ENCODE data around the gene ERGIC1. TPM values are rescaled to one million over a fixed set of nuclear protein-coding genes. Genes with fewer than 3 reads are reported as not detected.
A peak's percentile ranks its signal among the peaks of the same experiment; 100 is the strongest.
"Not testable (repeated sequence)": the region's sequence is repeated elsewhere in the genome, so short reads cannot be mapped to it uniquely, and the experiment has no call there.

ERGIC1 gene
- total RNA-seq, 2 experiments from 2014 or later, result 43.4 to 45.0 TPM

DNA sequence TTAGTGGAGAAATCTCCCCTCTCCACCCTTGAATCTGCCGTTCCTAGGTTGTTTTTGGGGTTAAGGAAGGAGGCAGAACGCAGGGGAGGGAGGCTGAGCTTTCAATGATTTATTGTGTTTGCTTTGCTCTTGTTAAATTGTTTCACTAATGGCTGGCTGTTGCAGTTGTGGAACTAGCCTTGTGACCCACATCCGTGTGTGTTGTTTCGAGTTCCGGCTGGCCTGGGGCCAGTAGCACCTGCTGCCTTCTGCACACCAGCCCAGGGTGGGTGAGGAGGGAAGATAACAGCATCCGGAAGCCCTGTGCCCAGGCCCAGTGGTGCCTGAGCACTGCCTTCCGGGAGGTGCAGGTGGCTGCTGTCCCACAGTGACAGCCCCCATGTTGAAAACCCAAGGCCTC, 3.6 kb downstream of the ERGIC1 start:
- Mint-ChIP-seq H3K4me3 (peak overlapping the region; percentile 54), H3K9me3 (no peaks in the 10 kb centered on the region), H3K27ac (peak overlapping the region; percentile 93), H3K36me3 (ENCODE audit: low read depth) (peaks cover 11% of the 10 kb centered on the region), H3K4me1 (peaks cover 38% of the 10 kb centered on the region), H3K27me3 (no peaks in the 10 kb centered on the region)
- ChIA-PET POLR2A (interaction anchor here (0.6 kb wide), 1 partner anchor 32 kb away, joined by 3 read pairs; no protein-coding TSS in a partner anchor), CTCF (interaction anchor here (1.7 to 4.3 kb wide), 2 partner anchors 66 to 122 kb away, joined by 5 to 16 read pairs; partner anchors contain the start of genes DUSP1 and RPL26L1)
- DNase-seq, result peak; percentile 57

DNA sequence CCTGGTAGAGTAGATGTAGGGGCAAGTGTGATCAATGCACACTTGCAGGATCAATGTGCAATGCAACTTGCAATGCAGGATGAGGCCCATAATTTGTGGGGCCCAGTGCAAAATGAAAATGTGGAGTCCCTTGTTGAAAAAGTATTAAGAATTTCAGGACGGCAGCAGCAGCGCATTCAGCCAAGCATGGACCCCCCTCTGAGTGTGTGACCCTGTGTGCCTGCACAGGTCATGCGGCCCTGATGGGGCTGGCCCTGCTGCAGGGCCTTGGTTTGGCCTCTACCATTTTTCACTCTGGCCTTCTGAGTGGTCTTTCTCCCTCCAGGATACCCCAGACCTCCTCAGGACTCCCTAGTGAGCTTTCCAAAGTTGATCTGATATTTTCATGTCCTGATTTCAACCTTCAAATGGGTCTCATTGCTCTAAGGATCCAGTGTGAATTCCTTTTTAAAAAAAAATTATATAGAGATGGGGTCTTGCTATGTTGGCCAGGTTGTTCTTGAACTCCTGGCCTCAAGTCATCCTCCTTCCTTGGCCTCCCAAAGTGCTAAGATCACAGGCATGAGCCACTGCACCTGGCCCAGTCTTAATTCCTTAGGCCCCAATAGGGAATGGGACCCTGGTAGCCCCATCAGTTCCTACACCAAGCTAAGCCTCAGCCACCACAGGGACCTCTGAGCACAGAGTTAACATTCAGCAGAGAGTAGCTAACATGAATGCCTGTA, 4.3 kb downstream of the ERGIC1 start:
- no peak for DNase-seq
- ChIA-PET CTCF (interaction anchor here (0.7 to 1.7 kb wide), 4 partner anchors 7 to 121 kb away, joined by 3 to 5 read pairs (median 4); partner anchors contain the start of gene RPL26L1), POLR2A (no interaction called here)
- H3K27me3 Mint-ChIP-seq, result no peaks in the 10 kb centered on the region
- no peaks in the 10 kb centered on the region for H3K9me3 Mint-ChIP-seq
- H3K4me1 Mint-ChIP-seq, result peaks cover 34% of the 10 kb centered on the region
- H3K36me3 Mint-ChIP-seq (ENCODE audit: low read depth), result peaks cover 13% of the 10 kb centered on the region
- H3K27ac Mint-ChIP-seq, result peak overlapping the region; percentile 93
- H3K4me3 Mint-ChIP-seq, result no peak overlapping the region

DNA sequence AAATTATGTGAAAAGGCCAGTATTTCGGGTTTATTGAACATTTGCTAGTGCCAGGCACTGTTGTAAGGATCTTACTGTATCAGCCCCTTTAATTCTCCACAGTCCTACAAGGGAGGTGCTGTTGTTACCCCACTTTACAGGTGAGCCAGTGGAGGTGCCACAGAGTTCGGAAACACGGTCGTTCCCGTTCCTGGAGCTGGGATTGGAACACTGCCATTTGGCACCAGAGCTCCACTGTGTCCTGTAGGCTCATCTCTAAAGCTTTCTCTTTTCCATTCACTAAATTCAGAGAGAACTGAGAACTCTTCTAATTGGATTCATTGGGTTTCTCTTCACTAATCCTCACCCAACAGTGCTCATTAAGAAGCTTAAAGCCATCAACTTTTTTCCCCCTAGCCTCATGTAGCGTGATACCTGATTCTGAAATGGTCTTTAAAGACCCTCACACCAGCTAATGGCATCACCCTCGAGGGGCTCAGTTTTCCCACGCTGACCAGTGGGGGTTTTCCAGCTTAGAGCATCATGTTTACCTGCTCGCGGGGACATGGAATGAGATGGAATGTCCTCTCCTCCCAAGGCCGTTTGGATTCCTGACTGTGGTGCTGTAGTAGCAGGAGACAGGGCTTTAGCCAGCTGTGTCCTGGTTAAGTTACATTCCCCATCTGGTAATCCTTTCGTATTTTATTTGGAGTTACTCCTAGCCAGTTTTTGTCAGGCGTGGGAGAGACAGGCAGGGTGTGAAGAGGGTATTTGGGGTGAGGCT, 5.8 kb downstream of the ERGIC1 start:
- Mint-ChIP-seq H3K4me3 (no peak overlapping the region), H3K9me3 (no peaks in the 10 kb centered on the region), H3K4me1 (peaks cover 32% of the 10 kb centered on the region), H3K27me3 (no peaks in the 10 kb centered on the region), H3K27ac (no peak overlapping the region), H3K36me3 (ENCODE audit: low read depth) (peaks cover 14% of the 10 kb centered on the region)
- POLR2A ChIA-PET, result no interaction called here
- CTCF ChIA-PET, result interaction anchor here (0.6 to 1.7 kb wide), 3 partner anchors 9 to 1995 kb away, joined by 3 read pairs; no protein-coding TSS in a partner anchor
- no peak for DNase-seq

DNA sequence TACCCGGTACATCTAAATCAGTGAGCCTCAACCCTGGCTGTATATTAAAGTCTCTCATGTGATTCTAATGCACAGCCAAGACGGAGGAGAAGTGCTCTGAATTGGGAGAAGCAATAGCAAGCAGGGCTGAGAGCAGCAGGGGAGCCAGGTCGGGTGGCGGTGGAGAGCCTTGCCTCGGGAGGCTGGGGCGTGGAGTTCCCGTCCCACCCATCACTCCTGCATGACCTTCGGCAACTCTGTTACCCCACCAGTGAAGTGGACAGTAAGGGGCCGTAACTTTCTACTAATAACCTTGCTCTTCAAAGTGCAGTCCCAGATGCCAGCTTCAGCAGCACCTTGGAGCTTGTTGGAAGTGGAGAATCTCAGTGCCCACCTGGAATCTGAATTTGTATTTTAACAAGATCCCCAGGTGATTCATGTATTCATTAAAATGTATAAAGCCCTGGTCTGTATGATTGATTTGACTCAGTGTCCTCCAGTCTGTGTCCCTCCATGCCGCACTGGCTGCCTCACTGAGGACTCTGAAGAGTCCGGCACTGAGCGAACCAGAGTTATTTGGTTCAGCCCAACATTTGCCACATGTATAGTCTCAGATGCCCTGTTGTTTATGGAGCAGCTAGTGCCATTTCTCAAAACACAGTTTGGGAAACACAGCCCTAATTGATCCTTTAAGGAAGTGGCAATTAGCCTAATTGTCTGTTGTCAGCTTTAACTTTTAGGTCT, 6.5 kb downstream of the ERGIC1 start:
- peaks cover 26% of the 10 kb centered on the region for H3K4me1 Mint-ChIP-seq
- no peak overlapping the region for H3K27ac Mint-ChIP-seq
- DNase-seq, result no peak
- peaks cover 14% of the 10 kb centered on the region for H3K36me3 Mint-ChIP-seq (ENCODE audit: low read depth)
- H3K27me3 Mint-ChIP-seq, result no peaks in the 10 kb centered on the region
- CTCF ChIA-PET, result interaction anchor here (1.1 to 1.7 kb wide), 2 partner anchors 10 to 49 kb away, joined by 3 read pairs; no protein-coding TSS in a partner anchor
- H3K4me3 Mint-ChIP-seq, result no peak overlapping the region
- POLR2A ChIA-PET, result no interaction called here
- no peaks in the 10 kb centered on the region for H3K9me3 Mint-ChIP-seq

DNA sequence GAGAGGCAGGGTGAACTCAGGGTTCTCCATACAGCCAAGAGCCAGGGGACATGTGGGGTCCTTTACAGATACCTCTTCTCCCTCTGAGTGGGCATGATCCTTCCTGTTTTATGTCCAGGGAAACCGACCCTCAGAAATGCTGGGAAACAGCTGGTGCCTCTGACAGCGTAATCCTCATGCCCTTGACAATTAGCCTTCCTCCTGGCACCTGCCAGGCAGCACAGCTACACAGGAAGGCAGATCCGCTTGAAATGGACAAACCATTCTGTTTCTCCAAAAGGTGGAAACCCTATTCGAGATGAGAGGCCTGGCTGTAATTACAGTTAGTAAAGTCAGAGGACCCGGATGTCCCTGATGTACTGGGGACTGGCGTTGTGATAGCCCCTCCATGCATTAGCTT, 7.2 kb downstream of the ERGIC1 start:
- CTCF ChIA-PET, result interaction anchor here (1.1 kb wide), 1 partner anchor 50 kb away, joined by 3 read pairs; no protein-coding TSS in a partner anchor

DNA sequence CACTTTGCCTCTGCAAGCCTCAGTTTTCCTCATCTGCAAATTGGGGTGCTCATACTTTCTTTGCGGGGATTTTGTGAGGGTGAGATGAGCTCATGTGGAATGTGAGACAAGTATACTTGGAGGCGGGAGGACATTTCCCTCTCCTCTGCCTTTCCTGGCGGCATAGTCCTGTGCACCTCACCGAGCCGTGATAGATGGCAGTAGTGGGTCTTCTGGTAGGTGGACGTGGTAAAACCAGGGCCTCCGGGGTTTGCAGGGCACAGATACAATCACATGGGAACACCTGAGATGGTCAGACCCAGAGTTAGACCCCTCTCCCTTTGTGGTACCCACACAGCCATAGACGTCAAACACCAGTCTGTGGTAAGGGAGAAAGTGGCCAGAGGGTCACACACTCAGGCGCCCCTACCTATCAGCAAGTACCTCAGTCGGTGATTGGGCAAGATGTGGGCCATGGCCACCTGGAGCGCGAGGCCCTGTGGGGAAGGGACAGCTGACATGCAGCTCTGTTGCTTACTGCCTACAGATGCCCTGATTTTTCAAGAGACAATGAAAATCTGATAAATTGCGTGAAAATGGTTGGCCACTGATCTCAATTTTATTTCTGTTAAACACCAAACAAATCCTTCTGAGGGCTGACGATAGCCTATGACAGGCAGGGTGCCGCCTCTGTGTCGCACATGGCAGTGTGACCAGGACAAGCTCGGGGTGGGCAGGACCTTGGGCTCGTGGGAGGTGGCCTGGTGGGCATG, 9.9 kb downstream of the ERGIC1 start:
- no peak for DNase-seq
- peaks cover 2% of the 10 kb centered on the region for H3K4me1 Mint-ChIP-seq
- H3K4me3 Mint-ChIP-seq, result no peak overlapping the region
- ChIA-PET CTCF (interaction anchor here (0.6 kb wide), 1 partner anchor 38 kb away, joined by 3 read pairs; no protein-coding TSS in a partner anchor), POLR2A (no interaction called here)
- no peaks in the 10 kb centered on the region for H3K27me3 Mint-ChIP-seq
- H3K36me3 Mint-ChIP-seq (ENCODE audit: low read depth), result peaks cover 3% of the 10 kb centered on the region
- H3K9me3 Mint-ChIP-seq, result no peaks in the 10 kb centered on the region
- no peak overlapping the region for H3K27ac Mint-ChIP-seq

More for the DNA sequence above, 7.2 kb downstream of the ERGIC1 start:
- no peak overlapping the region for H3K27ac Mint-ChIP-seq
- peaks cover 21% of the 10 kb centered on the region for H3K4me1 Mint-ChIP-seq
- H3K9me3 Mint-ChIP-seq, result no peaks in the 10 kb centered on the region
- DNase-seq, result no peak
- POLR2A ChIA-PET, result interaction anchor here (0.5 kb wide), 1 partner anchor 64 kb away, joined by 4 read pairs; no protein-coding TSS in a partner anchor
- peaks cover 10% of the 10 kb centered on the region for H3K36me3 Mint-ChIP-seq (ENCODE audit: low read depth)
- H3K27me3 Mint-ChIP-seq, result no peaks in the 10 kb centered on the region
- no peak overlapping the region for H3K4me3 Mint-ChIP-seq

GRCh38 chr5:172844577-172844838, 10.5 kb downstream of the ERGIC1 start:
- no peak for DNase-seq
- ChIA-PET CTCF (interaction anchor here (0.6 kb wide), 1 partner anchor 38 kb away, joined by 3 read pairs; no protein-coding TSS in a partner anchor), POLR2A (no interaction called here)
- Mint-ChIP-seq H3K4me1 (peaks cover 6% of the 10 kb centered on the region), H3K27me3 (no peaks in the 10 kb centered on the region), H3K9me3 (no peaks in the 10 kb centered on the region), H3K4me3 (no peak overlapping the region), H3K36me3 (ENCODE audit: low read depth) (peaks cover 3% of the 10 kb centered on the region), H3K27ac (no peak overlapping the region)

- Mint-ChIP-seq H3K27ac (no peak overlapping the region), H3K36me3 (ENCODE audit: low read depth) (peaks cover 3% of the 10 kb centered on the region), H3K4me1 (peaks cover 12% of the 10 kb centered on the region), H3K9me3 (no peaks in the 10 kb centered on the region), H3K27me3 (no peaks in the 10 kb centered on the region), H3K4me3 (no peak overlapping the region)
- DNase-seq, result no peak
- ChIA-PET CTCF (interaction anchor here (0.6 kb wide), 1 partner anchor 62 kb away, joined by 3 read pairs; no protein-coding TSS in a partner anchor), POLR2A (no interaction called here)
Measured at GRCh38 chr5:172845154-172845553, 11.1 kb downstream of the ERGIC1 start.

DNA sequence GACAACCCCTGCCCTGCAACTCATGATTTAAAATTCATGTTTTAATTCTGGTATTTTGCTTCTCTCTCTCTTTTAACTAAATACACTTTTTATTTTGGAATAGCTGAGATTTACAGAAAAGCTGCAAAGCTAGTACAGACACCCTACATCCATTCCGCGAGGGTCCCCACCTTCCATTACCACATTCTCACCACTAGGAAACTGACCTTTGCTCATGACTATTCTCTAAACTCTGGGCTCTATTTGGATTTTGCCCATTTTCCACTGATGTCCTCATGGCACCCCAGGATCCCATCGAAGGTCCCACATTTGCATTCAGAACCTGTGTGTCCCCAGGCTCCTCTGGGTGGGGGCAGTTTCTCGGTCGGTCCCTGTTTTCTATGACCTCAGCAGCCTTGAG, 11.5 kb downstream of the ERGIC1 start:
- ChIA-PET POLR2A (no interaction called here), CTCF (interaction anchor here (0.6 kb wide), 1 partner anchor 62 kb away, joined by 3 read pairs; no protein-coding TSS in a partner anchor)
- Mint-ChIP-seq H3K4me3 (no peak overlapping the region), H3K9me3 (no peaks in the 10 kb centered on the region), H3K27me3 (no peaks in the 10 kb centered on the region), H3K36me3 (ENCODE audit: low read depth) (peaks cover 3% of the 10 kb centered on the region), H3K4me1 (peaks cover 12% of the 10 kb centered on the region), H3K27ac (no peak overlapping the region)
- no peak for DNase-seq

- Mint-ChIP-seq H3K9me3 (no peaks in the 10 kb centered on the region), H3K4me1 (peaks cover 12% of the 10 kb centered on the region), H3K27ac (no peak overlapping the region), H3K4me3 (no peak overlapping the region), H3K27me3 (no peaks in the 10 kb centered on the region), H3K36me3 (ENCODE audit: low read depth) (peaks cover 3% of the 10 kb centered on the region)
- CTCF ChIA-PET, result no interaction called here
- no peak for DNase-seq
- POLR2A ChIA-PET, result no interaction called here
Measured at GRCh38 chr5:172846249-172846648, 12.2 kb downstream of the ERGIC1 start.

DNA sequence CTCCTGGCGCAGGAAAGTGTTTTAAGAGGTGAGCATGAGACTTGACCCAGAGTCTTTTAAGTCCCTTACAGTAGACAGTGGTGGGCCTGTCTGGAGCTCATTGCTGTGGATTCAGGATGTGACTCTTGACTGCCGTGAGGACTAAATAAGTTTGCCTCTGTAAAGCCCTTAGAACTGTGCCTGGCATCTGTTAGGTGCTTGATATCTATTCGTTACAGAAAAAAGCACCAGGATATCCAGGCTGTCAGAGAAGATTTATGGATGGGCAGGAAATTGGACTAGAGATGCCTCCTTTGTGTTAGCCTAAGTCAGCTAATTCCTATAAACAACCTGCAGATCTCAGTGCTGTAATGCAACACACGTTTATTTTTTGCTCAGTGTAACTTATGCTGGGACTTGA, 12.6 kb downstream of the ERGIC1 start:
- no peak overlapping the region for H3K4me3 Mint-ChIP-seq
- no peak overlapping the region for H3K27ac Mint-ChIP-seq
- no peaks in the 10 kb centered on the region for H3K27me3 Mint-ChIP-seq
- no peak for DNase-seq
- H3K9me3 Mint-ChIP-seq, result no peaks in the 10 kb centered on the region
- H3K36me3 Mint-ChIP-seq (ENCODE audit: low read depth), result peaks cover 3% of the 10 kb centered on the region
- CTCF ChIA-PET, result no interaction called here
- POLR2A ChIA-PET, result no interaction called here
- peaks cover 13% of the 10 kb centered on the region for H3K4me1 Mint-ChIP-seq

DNA sequence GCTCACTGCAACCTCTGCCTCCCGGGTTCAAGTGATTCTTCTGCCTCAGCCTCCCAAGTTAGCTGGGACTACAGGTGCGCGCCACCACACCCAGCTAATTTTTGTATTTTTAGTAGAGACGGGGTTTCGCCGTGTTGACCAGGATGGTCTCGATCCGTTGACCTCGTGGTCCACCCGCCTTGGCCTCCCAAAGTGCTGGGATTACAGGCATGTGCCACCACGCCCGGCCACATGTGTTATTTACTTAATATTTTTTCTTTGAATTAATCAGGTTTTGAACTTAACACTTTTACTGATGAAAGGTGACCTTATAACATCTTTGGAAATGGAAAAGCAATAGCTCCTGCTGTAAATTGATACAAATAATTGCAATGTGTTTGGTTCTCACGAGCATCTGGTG, 13.5 kb downstream of the ERGIC1 start:
- CTCF ChIA-PET; H3K36me3 Mint-ChIP-seq (ENCODE audit: low read depth); H3K27me3 Mint-ChIP-seq; DNase-seq; H3K4me3 Mint-ChIP-seq; POLR2A ChIA-PET; H3K27ac Mint-ChIP-seq; H3K9me3 Mint-ChIP-seq: not testable (repeated sequence)
- peaks cover 20% of the 10 kb centered on the region for H3K4me1 Mint-ChIP-seq
